GM12878 (cell line): ENCODE measurements around the gene MRPS22. TPM values are rescaled to one million over a fixed set of nuclear protein-coding genes. Genes with fewer than 3 reads are reported as not detected.

Source experiments
- ATF7 ChIP-seq: fragments of 450-650 bp; IDR thresholded peaks from 2 replicates; pipeline ENCODE4 v1.6.1; 2016; ENCODE audit warnings: low read depth, mild to moderate bottlenecking
- CHD1 ChIP-seq: IDR thresholded peaks from 2 replicates; pipeline ENCODE4 v1.6.1; 2012; ENCODE audit warnings: low read depth, low read length, improper control_type of control experiment
- EGR1 ChIP-seq, 2 experiments: IDR thresholded peaks; 1 replicate in 1 of 2; 2 replicates in 1 of 2; pipeline ENCODE4 v1.6.1; 2011 to 2012; ENCODE audit warnings: low read depth in 2 of 2, low read length in 2 of 2, borderline replicate concordance in 1 of 2, mild to moderate bottlenecking in 1 of 2, moderate library complexity in 1 of 2
- JUNB ChIP-seq: IDR thresholded peaks from 2 replicates; pipeline ENCODE4 v1.6.1; 2016; ENCODE audit warnings: antibody characterized with exemption, mild to moderate bottlenecking
- KAT2A ChIP-seq: conservative IDR thresholded peaks from 2 replicates; pipeline ENCODE4 v1.6.1; 2011; ENCODE audit warnings: low read depth, low read length; ENCODE audit not compliant: control insufficient read depth
- NFYB ChIP-seq: IDR thresholded peaks from 2 replicates; pipeline ENCODE4 v1.6.1; 2011; ENCODE audit warnings: low read depth, mild to moderate bottlenecking, low read length, improper control_type of control experiment, moderate library complexity; ENCODE audit not compliant: insufficient read depth
- POLR2AphosphoS5 ChIP-seq: IDR thresholded peaks from 2 replicates; pipeline ENCODE4 v1.6.1; 2011; ENCODE audit warnings: mild to moderate bottlenecking, low read length, inconsistent platforms
- RB1 ChIP-seq: fragments of 450-650 bp; formaldehyde crosslinking; IDR thresholded peaks from 2 replicates; pipeline ENCODE4 v1.6.1; 2017; ENCODE audit warnings: mild to moderate bottlenecking, borderline replicate concordance
- RBBP5 ChIP-seq: fragments of 200-600 bp; sonication (generic); conservative IDR thresholded peaks from 2 replicates; pipeline ENCODE4 v1.6.1; 2016
- SMC3 ChIP-seq: IDR thresholded peaks from 2 replicates; pipeline ENCODE4 v1.6.1; 2011; ENCODE audit warnings: low read length, improper control_type of control experiment, borderline replicate concordance
- SREBF1 ChIP-seq: IDR thresholded peaks from 2 replicates; pipeline ENCODE4 v1.6.1; 2012; ENCODE audit warnings: mild to moderate bottlenecking, low read length
- STAT1 ChIP-seq: fragments of 450-650 bp; conservative IDR thresholded peaks from 2 replicates; pipeline ENCODE4 v1.6.1; 2014; ENCODE audit warnings: antibody characterized with exemption, mild to moderate bottlenecking
- STAT3 ChIP-seq: IDR thresholded peaks from 2 replicates; pipeline ENCODE4 v1.6.1; 2011; ENCODE audit warnings: low read depth, low read length, improper control_type of control experiment
- SUZ12 ChIP-seq: fragments of 200-600 bp; sonication (generic); IDR thresholded peaks from one replicate; pipeline ENCODE4 v1.6.1; 2018; ENCODE audit warnings: antibody characterized with exemption, mild to moderate bottlenecking; ENCODE audit not compliant: unreplicated experiment
- TAF1 ChIP-seq: IDR thresholded peaks from 2 replicates; pipeline ENCODE4 v1.6.1; 2011; ENCODE audit warnings: mild to moderate bottlenecking, low read depth, low read length, borderline replicate concordance
- polyA plus RNA-seq, 11 experiments: library from polyadenylated mRNA; depleted of rRNA in 4 of 11; unstranded in 6 of 11; stranded (reverse) in 5 of 11; fragments of >200 nt; fragmentation: Nextera tagmentation in 4 of 11; fragmentation: Illumina TruSeq in 1 of 11; extraction: Ambion mirVana in 4 of 11; extraction: Trizol in 1 of 11; gene quantifications; 1 replicate in 1 of 11; 2 replicates in 10 of 11; pipeline versions ENCODE4 v1.2.1 to v1.2.3, GENCODE V29; 2011 to 2016; ENCODE audit warnings: inconsistent platforms in 2 of 11, missing spikeins in 2 of 11, low read depth in 1 of 11
- total RNA-seq, 4 experiments: library from RNA; depleted of rRNA in 3 of 4; stranded (reverse); fragments of >200 nt in 3 of 4; fragmentation: Illumina TruSeq in 1 of 4; extraction: Trizol in 1 of 4; gene quantifications; 2 replicates each; pipeline versions ENCODE4 v1.2.1 to v1.2.3, GENCODE V29; 2013 to 2021
- TF ChIP-seq, protein P1 (sequence below): fragments of 450-650 bp; IDR thresholded peaks from 2 replicates; pipeline ENCODE4 v1.6.1; 2017; ENCODE audit warnings: antibody characterized with exemption, mild to moderate bottlenecking, moderate library complexity
- TF ChIP-seq, protein P2 (sequence below): IDR thresholded peaks from 2 replicates; pipeline ENCODE4 v1.6.1; 2012; ENCODE audit warnings: low read depth, low read length, improper control_type of control experiment
- TF ChIP-seq, protein P3 (sequence below): fragments of 150-350 bp; IDR thresholded peaks from 2 replicates; pipeline ENCODE4 v1.6.1; 2016; ENCODE audit warnings: low read depth, low read length
- TF ChIP-seq, protein P4 (sequence below): IDR thresholded peaks from 2 replicates; pipeline ENCODE4 v1.6.1; 2012; ENCODE audit warnings: low read depth, low read length, improper control_type of control experiment
- TF ChIP-seq, protein P5 (sequence below): fragments of 450-650 bp; IDR thresholded peaks from 2 replicates; pipeline ENCODE4 v1.6.1; 2017; ENCODE audit warnings: mild to moderate bottlenecking, moderate library complexity

Gene MRPS22
- total and polyA plus RNA-seq, 10 of the 15 experiments (the other 5 are each of a cell fraction or from before 2014, with no cell fraction given), result 44.3 to 146 (median 75.2) TPM

DNA sequence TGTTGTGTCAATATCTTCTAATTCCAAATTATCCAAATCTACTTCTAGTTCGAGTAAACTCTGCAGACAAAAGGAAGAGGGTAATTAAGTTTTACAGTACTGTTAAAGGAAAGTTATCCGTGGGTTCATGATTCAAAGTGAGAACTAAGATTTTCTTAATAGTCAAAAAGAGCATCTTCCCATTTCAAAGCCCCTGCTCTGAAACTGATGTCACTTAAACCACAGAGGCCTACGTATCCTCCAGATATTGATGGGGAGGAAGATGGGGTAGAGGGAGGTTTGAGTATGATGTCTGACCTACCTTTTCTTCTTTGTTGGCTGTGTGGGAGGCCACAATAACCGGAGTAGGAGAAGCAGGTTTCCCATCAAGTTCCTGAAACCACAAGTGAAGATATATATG, 14.1 kb downstream of the MRPS22 start (continued):
- TF ChIP-seq POLR2AphosphoS5 (no peak), ATF7 (peak; percentile 59; the same call in 1 of the 2 replicates), EGR1 (IDR thresholded peaks at IDR 0.05; ENCODE audit: borderline replicate concordance in 1 of 2, low read depth in 2 of 2, low read length in 2 of 2) (no peak), SREBF1 (no peak), STAT3 (no peak), SMC3 (no peak), CHD1 (no peak), KAT2A (no peak), RB1 (no peak), RBBP5 (no peak), SUZ12 (no peak), TAF1 (no peak), STAT1 (no peak), NFYB (no peak), JUNB (peak; percentile 96)
- TF ChIP-seq, protein P1, sequence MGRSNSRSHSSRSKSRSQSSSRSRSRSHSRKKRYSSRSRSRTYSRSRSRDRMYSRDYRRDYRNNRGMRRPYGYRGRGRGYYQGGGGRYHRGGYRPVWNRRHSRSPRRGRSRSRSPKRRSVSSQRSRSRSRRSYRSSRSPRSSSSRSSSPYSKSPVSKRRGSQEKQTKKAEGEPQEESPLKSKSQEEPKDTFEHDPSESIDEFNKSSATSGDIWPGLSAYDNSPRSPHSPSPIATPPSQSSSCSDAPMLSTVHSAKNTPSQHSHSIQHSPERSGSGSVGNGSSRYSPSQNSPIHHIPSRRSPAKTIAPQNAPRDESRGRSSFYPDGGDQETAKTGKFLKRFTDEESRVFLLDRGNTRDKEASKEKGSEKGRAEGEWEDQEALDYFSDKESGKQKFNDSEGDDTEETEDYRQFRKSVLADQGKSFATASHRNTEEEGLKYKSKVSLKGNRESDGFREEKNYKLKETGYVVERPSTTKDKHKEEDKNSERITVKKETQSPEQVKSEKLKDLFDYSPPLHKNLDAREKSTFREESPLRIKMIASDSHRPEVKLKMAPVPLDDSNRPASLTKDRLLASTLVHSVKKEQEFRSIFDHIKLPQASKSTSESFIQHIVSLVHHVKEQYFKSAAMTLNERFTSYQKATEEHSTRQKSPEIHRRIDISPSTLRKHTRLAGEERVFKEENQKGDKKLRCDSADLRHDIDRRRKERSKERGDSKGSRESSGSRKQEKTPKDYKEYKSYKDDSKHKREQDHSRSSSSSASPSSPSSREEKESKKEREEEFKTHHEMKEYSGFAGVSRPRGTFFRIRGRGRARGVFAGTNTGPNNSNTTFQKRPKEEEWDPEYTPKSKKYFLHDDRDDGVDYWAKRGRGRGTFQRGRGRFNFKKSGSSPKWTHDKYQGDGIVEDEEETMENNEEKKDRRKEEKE, result no peak
- TF ChIP-seq, protein P2, sequence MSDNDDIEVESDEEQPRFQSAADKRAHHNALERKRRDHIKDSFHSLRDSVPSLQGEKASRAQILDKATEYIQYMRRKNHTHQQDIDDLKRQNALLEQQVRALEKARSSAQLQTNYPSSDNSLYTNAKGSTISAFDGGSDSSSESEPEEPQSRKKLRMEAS, result no peak
- TF ChIP-seq, protein P3, sequence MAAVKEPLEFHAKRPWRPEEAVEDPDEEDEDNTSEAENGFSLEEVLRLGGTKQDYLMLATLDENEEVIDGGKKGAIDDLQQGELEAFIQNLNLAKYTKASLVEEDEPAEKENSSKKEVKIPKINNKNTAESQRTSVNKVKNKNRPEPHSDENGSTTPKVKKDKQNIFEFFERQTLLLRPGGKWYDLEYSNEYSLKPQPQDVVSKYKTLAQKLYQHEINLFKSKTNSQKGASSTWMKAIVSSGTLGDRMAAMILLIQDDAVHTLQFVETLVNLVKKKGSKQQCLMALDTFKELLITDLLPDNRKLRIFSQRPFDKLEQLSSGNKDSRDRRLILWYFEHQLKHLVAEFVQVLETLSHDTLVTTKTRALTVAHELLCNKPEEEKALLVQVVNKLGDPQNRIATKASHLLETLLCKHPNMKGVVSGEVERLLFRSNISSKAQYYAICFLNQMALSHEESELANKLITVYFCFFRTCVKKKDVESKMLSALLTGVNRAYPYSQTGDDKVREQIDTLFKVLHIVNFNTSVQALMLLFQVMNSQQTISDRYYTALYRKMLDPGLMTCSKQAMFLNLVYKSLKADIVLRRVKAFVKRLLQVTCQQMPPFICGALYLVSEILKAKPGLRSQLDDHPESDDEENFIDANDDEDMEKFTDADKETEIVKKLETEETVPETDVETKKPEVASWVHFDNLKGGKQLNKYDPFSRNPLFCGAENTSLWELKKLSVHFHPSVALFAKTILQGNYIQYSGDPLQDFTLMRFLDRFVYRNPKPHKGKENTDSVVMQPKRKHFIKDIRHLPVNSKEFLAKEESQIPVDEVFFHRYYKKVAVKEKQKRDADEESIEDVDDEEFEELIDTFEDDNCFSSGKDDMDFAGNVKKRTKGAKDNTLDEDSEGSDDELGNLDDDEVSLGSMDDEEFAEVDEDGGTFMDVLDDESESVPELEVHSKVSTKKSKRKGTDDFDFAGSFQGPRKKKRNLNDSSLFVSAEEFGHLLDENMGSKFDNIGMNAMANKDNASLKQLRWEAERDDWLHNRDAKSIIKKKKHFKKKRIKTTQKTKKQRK, result no peak
- TF ChIP-seq, protein P4, sequence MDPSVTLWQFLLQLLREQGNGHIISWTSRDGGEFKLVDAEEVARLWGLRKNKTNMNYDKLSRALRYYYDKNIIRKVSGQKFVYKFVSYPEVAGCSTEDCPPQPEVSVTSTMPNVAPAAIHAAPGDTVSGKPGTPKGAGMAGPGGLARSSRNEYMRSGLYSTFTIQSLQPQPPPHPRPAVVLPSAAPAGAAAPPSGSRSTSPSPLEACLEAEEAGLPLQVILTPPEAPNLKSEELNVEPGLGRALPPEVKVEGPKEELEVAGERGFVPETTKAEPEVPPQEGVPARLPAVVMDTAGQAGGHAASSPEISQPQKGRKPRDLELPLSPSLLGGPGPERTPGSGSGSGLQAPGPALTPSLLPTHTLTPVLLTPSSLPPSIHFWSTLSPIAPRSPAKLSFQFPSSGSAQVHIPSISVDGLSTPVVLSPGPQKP, result no peak
- TF ChIP-seq, protein P5, sequence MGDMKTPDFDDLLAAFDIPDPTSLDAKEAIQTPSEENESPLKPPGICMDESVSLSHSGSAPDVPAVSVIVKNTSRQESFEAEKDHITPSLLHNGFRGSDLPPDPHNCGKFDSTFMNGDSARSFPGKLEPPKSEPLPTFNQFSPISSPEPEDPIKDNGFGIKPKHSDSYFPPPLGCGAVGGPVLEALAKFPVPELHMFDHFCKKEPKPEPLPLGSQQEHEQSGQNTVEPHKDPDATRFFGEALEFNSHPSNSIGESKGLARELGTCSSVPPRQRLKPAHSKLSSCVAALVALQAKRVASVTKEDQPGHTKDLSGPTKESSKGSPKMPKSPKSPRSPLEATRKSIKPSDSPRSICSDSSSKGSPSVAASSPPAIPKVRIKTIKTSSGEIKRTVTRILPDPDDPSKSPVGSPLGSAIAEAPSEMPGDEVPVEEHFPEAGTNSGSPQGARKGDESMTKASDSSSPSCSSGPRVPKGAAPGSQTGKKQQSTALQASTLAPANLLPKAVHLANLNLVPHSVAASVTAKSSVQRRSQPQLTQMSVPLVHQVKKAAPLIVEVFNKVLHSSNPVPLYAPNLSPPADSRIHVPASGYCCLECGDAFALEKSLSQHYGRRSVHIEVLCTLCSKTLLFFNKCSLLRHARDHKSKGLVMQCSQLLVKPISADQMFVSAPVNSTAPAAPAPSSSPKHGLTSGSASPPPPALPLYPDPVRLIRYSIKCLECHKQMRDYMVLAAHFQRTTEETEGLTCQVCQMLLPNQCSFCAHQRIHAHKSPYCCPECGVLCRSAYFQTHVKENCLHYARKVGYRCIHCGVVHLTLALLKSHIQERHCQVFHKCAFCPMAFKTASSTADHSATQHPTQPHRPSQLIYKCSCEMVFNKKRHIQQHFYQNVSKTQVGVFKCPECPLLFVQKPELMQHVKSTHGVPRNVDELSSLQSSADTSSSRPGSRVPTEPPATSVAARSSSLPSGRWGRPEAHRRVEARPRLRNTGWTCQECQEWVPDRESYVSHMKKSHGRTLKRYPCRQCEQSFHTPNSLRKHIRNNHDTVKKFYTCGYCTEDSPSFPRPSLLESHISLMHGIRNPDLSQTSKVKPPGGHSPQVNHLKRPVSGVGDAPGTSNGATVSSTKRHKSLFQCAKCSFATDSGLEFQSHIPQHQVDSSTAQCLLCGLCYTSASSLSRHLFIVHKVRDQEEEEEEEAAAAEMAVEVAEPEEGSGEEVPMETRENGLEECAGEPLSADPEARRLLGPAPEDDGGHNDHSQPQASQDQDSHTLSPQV, result no peak
